Spinal cord (tissue), 10 donors: Measurements from ENCODE around the gene LINGO4. TPM values are rescaled to one million over a fixed set of nuclear protein-coding genes. Genes with fewer than 3 reads are reported as not detected.
"Not testable (repeated sequence)": the region's sequence is repeated elsewhere in the genome, so short reads cannot be mapped to it uniquely, and the experiment has no call there.

Source experiments
- DNase-seq, 6 donors: peaks; one replicate each; pipeline versions ENCODE4 v3.0.0 to v3.0.0-alpha.2; 2013 to 2015; ENCODE audit warnings: low spot score in 6 of 6, low read depth in 4 of 6
- H3K27ac ChIP-seq: one replicate; pipeline ENCODE4 v1.5.1; 2013; ENCODE audit warnings: low read depth, low read length, control low read depth
- H3K27me3 ChIP-seq: one replicate; pipeline ENCODE4 v1.6.1; 2013; ENCODE audit warnings: low read length; ENCODE audit not compliant: control insufficient read depth, insufficient read depth
- H3K36me3 ChIP-seq: one replicate; pipeline ENCODE4 v1.6.1; 2013; ENCODE audit warnings: low read length; ENCODE audit not compliant: control insufficient read depth, insufficient read depth
- H3K4me1 ChIP-seq: one replicate; pipeline ENCODE4 v1.6.1; 2013; ENCODE audit warnings: low read length; ENCODE audit not compliant: control insufficient read depth, insufficient read depth
- H3K4me3 ChIP-seq: one replicate; pipeline ENCODE4 v1.5.1; 2013; ENCODE audit warnings: low read depth, low read length, control low read depth
- H3K9me3 ChIP-seq: one replicate; pipeline ENCODE4 v1.6.1; 2013; ENCODE audit warnings: low read length; ENCODE audit not compliant: control insufficient read depth, insufficient read depth
- WGBS: methylation state at CpG from one replicate; pipeline ENCODE4 v1.1.5; 2013; ENCODE audit warnings: missing lambda C conversion rate; ENCODE audit not compliant: insufficient coverage; 5-methylcytosine and 5-hydroxymethylcytosine counted together
- polyA plus RNA-seq, 2 donors: library from polyadenylated mRNA; unstranded; fragments of 120-200 nt; gene quantifications; one replicate each; pipeline ENCODE4 v1.2.1, GENCODE V29; 2013; ENCODE audit not compliant: insufficient read length in 2 of 2
- total RNA-seq, 2 donors: library from RNA; depleted of rRNA in 1 of 2; stranded (reverse); fragments of 120-200 nt in 1 of 2; fragments of >200 nt in 1 of 2; gene quantifications; one replicate each; pipeline versions ENCODE4 v1.2.3 to v1.2.4, GENCODE V29; 2013 to 2014
- donor health status: healthy.

The LINGO4 gene
- total and polyA plus RNA-seq, 4 donors, result 0.22 to 2.0 (median 0.82) TPM

DNA sequence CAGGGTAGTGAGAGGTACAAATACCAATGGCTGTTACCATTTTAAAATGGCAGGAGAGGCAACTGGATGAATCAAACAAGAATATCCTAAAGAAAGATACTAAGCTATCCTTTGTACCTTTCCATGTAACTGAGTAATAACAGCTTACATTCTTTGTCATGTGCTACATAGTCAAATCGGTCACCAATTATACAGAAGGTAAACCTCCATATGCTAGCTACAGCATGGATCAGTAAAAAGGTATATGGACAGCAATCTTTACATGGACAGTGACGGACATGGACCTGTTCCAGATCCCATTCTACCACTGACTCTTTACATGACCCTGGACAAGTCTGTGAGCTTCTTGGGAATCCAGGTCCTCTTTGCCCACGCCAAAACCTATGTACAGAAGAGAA is 28.6 kb downstream of the LINGO4 start:
- Histone ChIP-seq H3K4me3 (no peak overlapping the region), H3K36me3 (peaks cover 17% of the 10 kb centered on the region), H3K27me3 (no peaks in the 10 kb centered on the region), H3K9me3 (no peaks in the 10 kb centered on the region), H3K27ac (no peak overlapping the region), H3K4me1 (no peaks in the 10 kb centered on the region)
- DNase-seq, result no peak
- WGBS, result no CpG with 5 or more reads among the region's 3 CpGs

DNA sequence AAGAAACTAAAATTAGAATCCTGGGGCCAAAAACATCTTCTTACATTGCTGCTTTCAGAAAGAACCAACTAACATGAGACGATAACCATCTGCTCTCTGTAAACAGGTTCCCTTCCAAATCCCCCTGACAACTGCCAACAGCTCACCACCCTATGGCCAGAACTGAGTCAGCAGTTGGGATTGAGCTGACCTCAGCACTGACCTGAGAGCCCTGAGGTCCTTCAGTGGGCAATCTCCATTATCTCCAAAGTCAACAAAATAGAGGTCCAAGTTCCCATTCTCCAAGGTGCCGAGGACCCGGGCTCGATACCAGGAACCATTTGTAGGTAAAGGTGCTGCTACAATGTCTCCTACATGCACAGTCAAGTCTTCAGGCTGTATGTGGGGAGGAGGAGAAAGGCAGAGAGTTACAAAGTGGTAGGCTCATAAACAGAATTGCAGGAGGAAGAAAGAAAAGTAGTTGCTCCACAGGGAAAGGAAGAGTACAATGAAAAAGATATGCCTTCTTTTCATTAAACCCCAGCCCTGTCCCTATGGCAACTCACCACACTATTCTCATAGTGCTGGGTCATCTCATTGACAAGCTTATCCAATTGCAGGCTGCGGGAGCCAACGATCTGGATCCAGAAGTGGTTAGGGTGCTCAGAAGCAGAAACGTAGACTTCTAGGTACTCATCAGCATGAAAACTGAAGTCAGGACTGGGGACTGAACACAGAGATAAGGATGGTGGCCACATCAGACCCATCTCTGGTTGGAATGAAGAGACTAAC is 29.1 kb downstream of the LINGO4 start:
- Histone ChIP-seq H3K27ac (no peak overlapping the region), H3K36me3 (peaks cover 17% of the 10 kb centered on the region), H3K27me3 (no peaks in the 10 kb centered on the region), H3K4me1 (no peaks in the 10 kb centered on the region), H3K4me3 (no peak overlapping the region), H3K9me3 (no peaks in the 10 kb centered on the region)
- WGBS, result 91% methylated on average over 4 of the region's 7 CpGs
- DNase-seq, result no peak

DNA sequence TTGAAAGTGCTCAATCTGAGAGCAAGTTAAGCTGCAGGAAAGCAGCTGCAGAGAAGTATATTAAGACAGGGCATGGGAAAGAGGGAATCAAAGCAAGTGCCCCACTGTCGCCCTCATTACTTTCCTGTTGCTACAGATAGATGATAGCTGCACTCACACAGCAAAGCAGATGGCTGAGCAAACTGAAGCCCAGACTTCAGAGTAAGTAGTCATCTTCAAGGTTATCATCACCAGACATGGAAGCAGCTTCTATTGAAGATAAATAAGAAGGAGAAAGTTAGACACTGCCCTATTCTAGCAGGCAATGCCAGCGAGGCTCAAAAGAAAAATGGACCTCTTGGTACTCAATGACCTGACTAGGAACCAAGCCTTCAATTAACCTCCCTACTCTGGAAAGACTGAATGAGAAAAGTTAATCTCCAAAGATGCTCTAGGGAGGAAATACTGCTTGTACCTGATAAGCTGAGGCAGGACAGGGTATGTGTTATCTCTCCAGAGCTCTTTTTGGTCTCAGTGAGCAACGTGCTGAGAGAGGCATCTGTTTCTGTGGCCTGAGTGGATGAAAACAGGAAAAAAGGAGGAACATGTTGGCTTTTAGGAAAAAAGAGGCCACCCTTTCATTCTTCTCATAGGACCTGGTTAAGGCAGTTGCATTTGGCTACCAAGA is 30.8 kb downstream of the LINGO4 start:
- H3K4me3 ChIP-seq, result no peak overlapping the region
- H3K36me3 ChIP-seq, result peaks cover 14% of the 10 kb centered on the region
- no peak for DNase-seq
- no peaks in the 10 kb centered on the region for H3K4me1 ChIP-seq
- no peaks in the 10 kb centered on the region for H3K9me3 ChIP-seq
- no peak overlapping the region for H3K27ac ChIP-seq
- no peaks in the 10 kb centered on the region for H3K27me3 ChIP-seq
- 100% methylated on average over 1 of the region's 3 CpGs for WGBS

DNA sequence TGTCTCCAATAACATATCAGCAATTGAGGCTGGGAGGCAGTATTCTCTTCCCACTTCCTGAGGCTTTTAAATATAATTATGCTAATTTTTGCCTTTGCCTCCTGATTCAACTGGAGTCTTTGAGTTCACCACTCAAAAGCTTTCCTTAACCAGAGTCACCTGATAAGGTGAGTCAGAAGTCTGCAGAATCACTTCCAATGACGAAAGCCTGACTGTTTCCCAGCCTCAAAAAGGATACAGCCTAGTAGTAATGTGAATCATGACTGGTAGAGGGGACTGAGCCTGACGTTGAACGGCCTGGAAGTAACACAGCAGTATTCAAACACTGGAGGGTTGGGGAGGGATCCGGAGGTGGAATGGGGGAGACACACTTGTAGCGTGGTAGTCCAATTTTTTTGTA is 31.5 kb downstream of the LINGO4 start:
- no peaks in the 10 kb centered on the region for H3K4me1 ChIP-seq
- H3K36me3 ChIP-seq, result peaks cover 12% of the 10 kb centered on the region
- H3K4me3 ChIP-seq, result no peak overlapping the region
- no peak for DNase-seq
- H3K9me3 ChIP-seq, result no peaks in the 10 kb centered on the region
- 89% methylated on average over 3 of the region's 5 CpGs for WGBS
- no peaks in the 10 kb centered on the region for H3K27me3 ChIP-seq
- H3K27ac ChIP-seq, result no peak overlapping the region

DNA sequence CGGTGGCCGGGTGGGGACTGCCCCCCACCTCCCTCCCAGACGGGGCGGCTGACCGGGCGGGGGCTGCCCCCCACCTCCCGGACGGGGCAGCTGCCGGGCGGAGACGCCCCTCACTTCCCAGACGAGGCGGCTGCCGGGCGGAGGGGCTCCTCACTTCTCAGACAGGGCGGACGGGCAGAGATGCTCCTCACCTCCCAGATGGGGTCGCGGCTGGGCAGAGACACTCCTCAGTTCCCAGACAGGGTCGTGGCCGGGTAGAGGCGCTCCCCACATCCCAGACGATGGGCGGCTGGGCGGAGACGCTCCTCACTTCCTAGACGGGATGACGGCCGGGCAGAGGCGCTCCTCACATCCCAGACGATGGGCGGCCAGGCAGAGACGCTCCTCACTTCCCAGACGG is 35.9 kb downstream of the LINGO4 start:
- H3K27me3 ChIP-seq, H3K4me1 ChIP-seq, DNase-seq, H3K9me3 ChIP-seq, H3K27ac ChIP-seq, H3K36me3 ChIP-seq, H3K4me3 ChIP-seq: not testable (repeated sequence)
- WGBS, result 94% methylated on average over 19 of the region's 34 CpGs

DNA sequence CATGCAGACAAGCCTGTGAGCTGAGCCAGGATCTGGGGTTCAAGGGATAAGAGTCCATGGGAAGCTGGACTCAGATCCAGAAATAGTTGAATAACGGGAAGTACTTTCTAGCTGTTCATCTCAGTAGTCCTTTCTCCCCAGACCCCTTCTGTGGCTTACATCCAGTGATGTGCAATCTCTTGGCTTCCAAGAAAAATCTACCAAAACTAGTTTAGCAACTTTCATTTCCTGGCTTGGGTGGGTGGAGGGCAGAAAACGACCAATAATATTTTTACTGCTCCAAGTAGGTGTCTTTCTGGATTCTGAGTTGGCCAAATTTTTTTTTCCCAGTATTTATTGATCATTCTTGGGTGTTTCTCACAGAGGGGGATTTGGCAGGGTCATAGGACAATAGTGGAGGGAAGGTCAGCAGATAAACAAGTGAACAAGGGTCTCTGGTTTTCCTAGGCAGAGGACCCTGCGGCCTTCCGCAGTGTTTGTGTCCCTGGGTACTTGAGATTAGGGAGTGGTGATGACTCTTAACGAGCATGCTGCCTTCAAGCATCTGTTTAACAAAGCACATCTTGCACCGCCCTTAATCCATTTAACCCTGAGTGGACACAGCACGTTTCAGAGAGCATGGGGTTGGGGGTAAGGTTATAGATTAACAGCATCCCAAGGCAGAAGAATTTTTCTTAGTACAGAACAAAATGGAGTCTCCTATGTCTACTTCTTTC is 36.7 kb downstream of the LINGO4 start:
- H3K4me3 ChIP-seq, H3K27ac ChIP-seq, H3K4me1 ChIP-seq, H3K9me3 ChIP-seq, DNase-seq, H3K27me3 ChIP-seq, H3K36me3 ChIP-seq: not testable (repeated sequence)
- no CpG with 5 or more reads among the region's 7 CpGs for WGBS

DNA sequence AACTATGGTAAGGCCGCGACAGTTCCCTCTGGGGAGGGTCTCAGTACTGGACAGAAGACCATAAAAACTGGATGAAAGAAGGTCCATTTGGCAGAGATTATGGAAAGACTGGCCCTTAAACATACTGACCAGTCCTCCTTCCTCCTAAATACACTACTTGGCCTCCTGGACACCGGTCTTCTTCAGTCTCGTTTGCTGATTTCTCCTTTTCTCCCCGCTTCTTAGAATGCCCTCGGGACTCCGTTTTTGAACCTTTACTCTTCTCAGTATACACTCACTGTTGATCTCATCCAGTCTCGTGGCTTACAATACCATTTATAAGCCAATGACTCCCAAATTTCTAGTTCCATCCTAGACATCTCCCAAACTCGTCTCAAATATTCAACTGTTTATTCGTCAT is 41.2 kb downstream of the LINGO4 start:
- Histone ChIP-seq H3K9me3 (no peaks in the 10 kb centered on the region), H3K4me1 (peaks cover 5% of the 10 kb centered on the region), H3K4me3 (peak overlapping the region; percentile 86), H3K27me3 (no peaks in the 10 kb centered on the region), H3K27ac (peak overlapping the region; percentile 90), H3K36me3 (peaks cover 17% of the 10 kb centered on the region)
- no peak for DNase-seq
- 58% methylated on average over 8 of the region's 10 CpGs for WGBS

DNA sequence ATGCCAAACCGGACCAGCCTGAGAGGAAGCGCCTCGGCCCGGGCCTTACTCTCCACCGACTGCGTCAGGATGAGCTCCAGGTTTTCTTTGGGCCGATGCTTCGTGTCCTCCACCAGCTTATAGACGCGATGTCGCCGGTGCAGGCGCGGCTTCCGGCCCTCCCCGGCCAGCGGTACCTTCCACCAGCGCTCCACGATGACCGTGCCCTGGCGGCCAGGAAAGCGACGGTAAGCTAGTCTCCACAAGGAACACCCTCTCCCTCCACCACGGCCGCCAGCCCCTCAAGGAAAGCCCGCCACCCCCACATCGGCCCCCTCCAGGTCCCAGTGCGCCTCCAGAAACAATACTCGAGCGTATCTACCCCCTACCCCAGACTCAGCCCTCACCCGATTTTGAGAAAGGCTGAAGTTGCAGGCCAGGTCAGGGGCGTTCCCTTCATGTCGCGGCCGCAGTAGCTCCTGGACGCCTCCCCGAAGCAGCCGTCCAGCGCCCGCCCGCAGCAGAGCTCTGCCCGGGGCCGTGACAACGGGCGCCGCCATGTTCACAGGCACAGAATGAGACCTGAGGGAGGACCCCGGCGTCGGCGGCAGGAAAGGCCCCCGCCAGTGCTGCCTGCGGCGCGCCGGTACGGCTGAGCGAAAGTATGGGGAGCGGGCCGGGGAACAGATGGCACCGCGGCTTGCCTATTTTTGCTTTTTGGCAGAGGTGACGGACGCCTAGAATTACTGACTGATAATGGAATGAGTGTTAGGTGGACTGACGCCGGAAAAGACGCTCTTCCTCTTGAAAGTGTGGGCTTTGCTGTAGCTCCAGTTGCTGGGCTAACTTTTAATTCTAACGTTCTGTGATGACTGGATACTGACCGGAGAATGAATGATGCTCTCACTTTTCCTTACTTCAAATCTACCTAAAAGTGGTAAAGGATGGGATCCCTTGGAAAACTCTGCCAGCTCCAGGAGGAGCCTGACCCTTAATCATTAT is 42.0 kb downstream of the LINGO4 start, which contains the start of gene MRPL9:
MRPL9 (minus strand) TSS at position 556 of the 981 bp plus-strand sequence; CDS start at position 539, 17 bp downstream.
- Histone ChIP-seq H3K27ac (peak within 1 kb of the TSS; percentile 90), H3K27me3 (no peaks in the 10 kb centered on the region), H3K9me3 (no peaks in the 10 kb centered on the region), H3K4me1 (peaks cover 5% of the 10 kb centered on the region), H3K36me3 (peaks cover 17% of the 10 kb centered on the region), H3K4me3 (peak within 1 kb of the TSS; percentile 86)
- WGBS, result under 1% methylated on average over 65 of the region's 68 CpGs
- DNase-seq, result peak; percentile 63 to 95 (median 74)
